SH-SY5Y (cell line): ENCODE results near the gene STAG3.

Experiments
- GATA2 ChIP-seq: IDR thresholded peaks from 2 replicates; pipeline ENCODE4 v1.6.1; 2011; ENCODE audit warnings: mild to moderate bottlenecking, low read depth, low read length
- GATA3 ChIP-seq: IDR thresholded peaks from 2 replicates; pipeline ENCODE4 v1.6.1; 2011; ENCODE audit warnings: low read depth, mild to moderate bottlenecking, low read length, moderate library complexity

- TF ChIP-seq GATA3 = no peak
- no peak for TF ChIP-seq GATA2
These were observed 49.1 kb upstream of the STAG3 start for GRCh38 chr7:100128637-100128963.
